DND-41 (cell line): ENCODE measurements around the gene GREB1L.

Experiments
- ATAC-seq: fragments of 200-7000 bp; cut with Tn5 transposase; 3 replicates; pipeline ENCODE4 v1.9.1; 2021; ENCODE audit warnings: low read depth; ENCODE audit not compliant: insufficient read depth
- DNase-seq: peaks from one replicate; pipeline ENCODE4 v3.0.0-alpha.2; 2020
- H2AFZ ChIP-seq: 2 replicates; pipeline ENCODE4 v1.6.0; 2012; ENCODE audit warnings: low read depth, low read length
- H3K27ac ChIP-seq: 2 replicates; pipeline ENCODE4 v1.5.1; 2012; ENCODE audit warnings: low read length, inconsistent platforms
- H3K27me3 ChIP-seq: fragments of 200-600 bp; sonication (generic); 2 replicates; pipeline ENCODE4 v1.6.0; 2012; ENCODE audit warnings: low read length, mild to moderate bottlenecking, inconsistent platforms; ENCODE audit not compliant: insufficient read depth, poor library complexity
- H3K36me3 ChIP-seq: 2 replicates; pipeline ENCODE4 v1.5.1; 2012; ENCODE audit warnings: low read length, inconsistent platforms; ENCODE audit not compliant: insufficient read depth
- H3K4me1 ChIP-seq: 2 replicates; pipeline ENCODE4 v1.5.1; 2012; ENCODE audit warnings: mild to moderate bottlenecking, low read length; ENCODE audit not compliant: insufficient read depth
- H3K4me2 ChIP-seq: 2 replicates; pipeline ENCODE4 v1.6.0; 2012; ENCODE audit warnings: mild to moderate bottlenecking, moderate library complexity, low read length, inconsistent platforms; ENCODE audit not compliant: insufficient read depth
- H3K4me3 ChIP-seq, 2 experiments: fragments of 200-600 bp in 1 of 2; shearing (Covaris generic) in 1 of 2; 2 replicates each; pipeline ENCODE4 v1.5.1; 2012 to 2016; ENCODE audit warnings: inconsistent platforms in 2 of 2, low read length in 2 of 2, mild to moderate bottlenecking in 2 of 2, low read depth in 1 of 2, moderate library complexity in 1 of 2
- H3K79me2 ChIP-seq: 2 replicates; pipeline ENCODE4 v1.6.0; 2012; ENCODE audit warnings: low read length, inconsistent platforms; ENCODE audit not compliant: insufficient read depth
- H3K9ac ChIP-seq: 2 replicates; pipeline ENCODE4 v1.6.0; 2012; ENCODE audit warnings: low read depth, mild to moderate bottlenecking, inconsistent platforms, low read length, moderate library complexity
- H3K9me3 ChIP-seq: 2 replicates; pipeline ENCODE4 v1.5.1; 2012; ENCODE audit warnings: low read length, moderate library complexity, mild to moderate bottlenecking, inconsistent platforms; ENCODE audit not compliant: insufficient read depth, severe bottlenecking
- H4K20me1 ChIP-seq: 2 replicates; pipeline ENCODE4 v1.6.0; 2012; ENCODE audit warnings: low read length; ENCODE audit not compliant: insufficient read depth
- CTCF ChIP-seq: IDR thresholded peaks from 2 replicates; pipeline ENCODE4 v1.5.1; 2012; ENCODE audit warnings: borderline replicate concordance, low read length, moderate library complexity, mild to moderate bottlenecking; ENCODE audit not compliant: poor library complexity, severe bottlenecking; ENCODE audit errors: extremely low read depth
- EZH2 ChIP-seq: IDR thresholded peaks from 3 replicates; pipeline ENCODE4 v1.6.1; 2012; ENCODE audit warnings: borderline replicate concordance, low read depth, mild to moderate bottlenecking, moderate library complexity, low read length, inconsistent platforms; ENCODE audit not compliant: severe bottlenecking

GREB1L gene

GRCh38 chr18:21383031-21383430, 141.0 kb downstream of the GREB1L start:
- Histone ChIP-seq H3K4me2 (no peak overlapping the region), H4K20me1 (no peaks in the 10 kb centered on the region), H3K9ac (no peak overlapping the region), H3K4me3 (no peak overlapping the region), H2AFZ (no peak overlapping the region), H3K27ac (no peak overlapping the region), H3K79me2 (no peaks in the 10 kb centered on the region), H3K36me3 (no peaks in the 10 kb centered on the region), H3K27me3 (peaks cover 12% of the 10 kb centered on the region), H3K4me1 (no peaks in the 10 kb centered on the region), H3K9me3 (no peaks in the 10 kb centered on the region)
- TF ChIP-seq EZH2 (no peak), CTCF (no peak)
- DNase-seq: no peak
- no peak for ATAC-seq

GRCh38 chr18:21386523-21387240, 144.7 kb downstream of the GREB1L start:
- no peak for ATAC-seq
- H3K4me3 ChIP-seq: no peak overlapping the region
- H3K27ac ChIP-seq: no peak overlapping the region
- no peak overlapping the region for H2AFZ ChIP-seq
- H4K20me1 ChIP-seq: no peaks in the 10 kb centered on the region
- no peak overlapping the region for H3K4me2 ChIP-seq
- H3K36me3 ChIP-seq: no peaks in the 10 kb centered on the region
- no peaks in the 10 kb centered on the region for H3K9me3 ChIP-seq
- TF ChIP-seq CTCF (no peak), EZH2 (no peak)
- no peak overlapping the region for H3K9ac ChIP-seq
- H3K79me2 ChIP-seq: no peaks in the 10 kb centered on the region
- H3K27me3 ChIP-seq: peaks cover 14% of the 10 kb centered on the region
- no peaks in the 10 kb centered on the region for H3K4me1 ChIP-seq
- DNase-seq: no peak

GRCh38 chr18:21387886-21388285, 145.9 kb downstream of the GREB1L start:
- TF ChIP-seq CTCF: no peak
- no peak for TF ChIP-seq EZH2
- Histone ChIP-seq H3K27ac (no peak overlapping the region), H4K20me1 (no peaks in the 10 kb centered on the region), H3K9ac (no peak overlapping the region), H3K36me3 (no peaks in the 10 kb centered on the region), H3K4me2 (no peak overlapping the region), H3K4me1 (no peaks in the 10 kb centered on the region), H3K27me3 (peaks cover 14% of the 10 kb centered on the region), H3K79me2 (no peaks in the 10 kb centered on the region), H2AFZ (no peak overlapping the region), H3K9me3 (no peaks in the 10 kb centered on the region), H3K4me3 (no peak overlapping the region)
- ATAC-seq (no peak), DNase-seq (no peak)

- H3K4me1 ChIP-seq: no peaks in the 10 kb centered on the region
- H3K79me2 ChIP-seq: no peaks in the 10 kb centered on the region
- no peaks in the 10 kb centered on the region for H3K36me3 ChIP-seq
- no peak overlapping the region for H3K27ac ChIP-seq
- DNase-seq: no peak
- TF ChIP-seq EZH2: no peak
- no peak for TF ChIP-seq CTCF
- no peaks in the 10 kb centered on the region for H3K9me3 ChIP-seq
- no peak overlapping the region for H3K4me2 ChIP-seq
- no peak overlapping the region for H3K4me3 ChIP-seq
- no peaks in the 10 kb centered on the region for H4K20me1 ChIP-seq
- no peak for ATAC-seq
- peaks cover 13% of the 10 kb centered on the region for H3K27me3 ChIP-seq
- H3K9ac ChIP-seq: no peak overlapping the region
- H2AFZ ChIP-seq: no peak overlapping the region
These were observed 147.3 kb downstream of the GREB1L start for GRCh38 chr18:21389283-21389682.
